HG02571 (cell line): ENCODE data around the gene TSGA10IP.

Source experiments
- ATAC-seq: cut with Tn5 transposase; IDR thresholded peaks from one replicate; pipeline ENCODE4 v1.9.1; 2021; ENCODE audit warnings: mild to moderate bottlenecking, moderate library complexity; ENCODE audit not compliant: unreplicated experiment

The TSGA10IP gene

GRCh38 chr11:66003291-66003690, 58.0 kb downstream of the TSGA10IP start:
- no peak for ATAC-seq

- no peak for ATAC-seq
Observed at GRCh38 chr11:66004186-66004585, 58.9 kb downstream of the TSGA10IP start.

- no peak for ATAC-seq
Observed at GRCh38 chr11:66006134-66006890, 61.0 kb downstream of the TSGA10IP start.

GRCh38 chr11:66006891-66007176, 61.6 kb downstream of the TSGA10IP start:
- no peak for ATAC-seq

GRCh38 chr11:66007201-66007634, 61.9 kb downstream of the TSGA10IP start:
- ATAC-seq = no peak

- no peak for ATAC-seq
Observed at GRCh38 chr11:66008095-66008467, 62.8 kb downstream of the TSGA10IP start.

GRCh38 chr11:66008468-66009101, 63.3 kb downstream of the TSGA10IP start:
- ATAC-seq = no peak
